DOHH2 (cell line): ENCODE data around the gene CAPN11.

ENCODE experiments used
- EZH2phosphoT487 ChIP-seq: fragments of 200-600 bp; sonication (generic); IDR thresholded peaks from 2 replicates; pipeline ENCODE4 v1.6.1; 2017; ENCODE audit warnings: borderline replicate concordance, mild to moderate bottlenecking, antibody characterized with exemption, low read length, moderate library complexity, mixed read lengths
- TF ChIP-seq, protein P1 (sequence below): fragments of 200-600 bp; sonication (generic); IDR thresholded peaks from one replicate; pipeline ENCODE4 v1.5.1; 2014; ENCODE audit warnings: antibody characterized with exemption, mild to moderate bottlenecking, low read depth, low read length; ENCODE audit not compliant: poor library complexity, severe bottlenecking

DNA sequence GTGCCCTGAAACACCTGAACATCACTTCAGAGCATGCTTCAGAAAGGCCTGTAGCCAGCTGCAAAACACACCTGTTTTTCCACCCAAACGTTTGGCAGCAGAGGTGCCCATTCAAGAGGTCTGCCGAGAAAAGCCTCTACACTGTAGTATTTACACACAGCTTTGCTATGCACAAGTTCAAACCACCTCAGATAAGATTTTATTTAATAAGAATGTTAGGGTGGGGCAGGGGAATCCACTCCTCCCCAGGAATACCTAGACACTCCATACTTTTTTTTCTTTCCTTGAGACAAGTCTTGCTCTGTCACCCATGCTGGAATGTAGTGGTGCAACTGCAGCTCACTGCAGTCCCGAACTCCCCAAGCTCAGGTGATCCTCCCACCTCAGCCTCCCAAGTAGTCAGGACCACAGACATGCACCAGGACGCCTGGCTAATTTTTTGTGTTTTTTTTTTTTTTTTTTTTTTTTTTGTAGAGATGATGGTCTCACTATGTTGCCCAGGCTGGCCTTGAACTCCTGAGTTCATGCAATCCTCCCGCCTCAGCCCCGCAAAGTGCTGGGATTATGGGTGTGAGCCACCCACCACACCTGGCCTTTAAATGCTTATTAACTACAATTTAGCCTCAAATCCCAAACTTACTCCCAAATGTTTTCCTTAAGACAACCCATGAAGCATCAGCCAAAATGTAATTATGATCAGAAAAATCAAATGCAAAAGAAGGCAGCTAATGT lies 41.1 kb upstream of the CAPN11 start:
- no peak for TF ChIP-seq EZH2phosphoT487
- TF ChIP-seq, protein P1, sequence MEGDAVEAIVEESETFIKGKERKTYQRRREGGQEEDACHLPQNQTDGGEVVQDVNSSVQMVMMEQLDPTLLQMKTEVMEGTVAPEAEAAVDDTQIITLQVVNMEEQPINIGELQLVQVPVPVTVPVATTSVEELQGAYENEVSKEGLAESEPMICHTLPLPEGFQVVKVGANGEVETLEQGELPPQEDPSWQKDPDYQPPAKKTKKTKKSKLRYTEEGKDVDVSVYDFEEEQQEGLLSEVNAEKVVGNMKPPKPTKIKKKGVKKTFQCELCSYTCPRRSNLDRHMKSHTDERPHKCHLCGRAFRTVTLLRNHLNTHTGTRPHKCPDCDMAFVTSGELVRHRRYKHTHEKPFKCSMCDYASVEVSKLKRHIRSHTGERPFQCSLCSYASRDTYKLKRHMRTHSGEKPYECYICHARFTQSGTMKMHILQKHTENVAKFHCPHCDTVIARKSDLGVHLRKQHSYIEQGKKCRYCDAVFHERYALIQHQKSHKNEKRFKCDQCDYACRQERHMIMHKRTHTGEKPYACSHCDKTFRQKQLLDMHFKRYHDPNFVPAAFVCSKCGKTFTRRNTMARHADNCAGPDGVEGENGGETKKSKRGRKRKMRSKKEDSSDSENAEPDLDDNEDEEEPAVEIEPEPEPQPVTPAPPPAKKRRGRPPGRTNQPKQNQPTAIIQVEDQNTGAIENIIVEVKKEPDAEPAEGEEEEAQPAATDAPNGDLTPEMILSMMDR, result no peak
